Activated T-helper 2 cell treated with anti-CD3 and anti-CD28 coated beads, Interferon-gamma antibody, Interleukin-2, Interleukin-4, amounts not matched to agents 10 μg/mL and 5 μg/mL and 100 μg/mL, durations not matched to agents 14 hours and 24 hours and 36 hours (primary cell): ENCODE data around the gene FIGLA. TPM values are rescaled to one million over a fixed set of nuclear protein-coding genes. Genes with fewer than 3 reads are reported as not detected.

Experiments used
- DNase-seq: peaks from one replicate; pipeline ENCODE4 v3.0.0; 2021; ENCODE audit warnings: low spot score
- H3K27ac Mint-ChIP-seq: one replicate; pipeline ENCODE4 v1.8.0; 2021; ENCODE audit warnings: mixed read lengths
- H3K27me3 Mint-ChIP-seq: one replicate; pipeline ENCODE4 v1.8.0; 2021; ENCODE audit warnings: low read depth, mixed read lengths
- H3K36me3 Mint-ChIP-seq: one replicate; pipeline ENCODE4 v1.8.0; 2021; ENCODE audit warnings: low read depth, mixed read lengths
- H3K4me1 Mint-ChIP-seq: one replicate; pipeline ENCODE4 v1.8.0; 2021; ENCODE audit warnings: low read depth, mixed read lengths
- H3K4me3 Mint-ChIP-seq: one replicate; pipeline ENCODE4 v1.8.0; 2021; ENCODE audit warnings: low read depth, mild to moderate bottlenecking, moderate library complexity, mixed read lengths
- H3K9me3 Mint-ChIP-seq: one replicate; pipeline ENCODE4 v1.8.0; 2021; ENCODE audit warnings: mixed read lengths
- intact Hi-C: fragments of 100-400 bp; cut with micrococcal nuclease; formaldehyde crosslinking; loops from one replicate; pipeline ENCODE4 v1.15.1; 2023
- total RNA-seq: library from RNA; stranded (reverse); gene quantifications from 2 replicates; pipeline ENCODE4 v1.2.3, GENCODE V29; 2022

The FIGLA gene
- total RNA-seq, 1 donor from 2014 or later = not detected

DNA sequence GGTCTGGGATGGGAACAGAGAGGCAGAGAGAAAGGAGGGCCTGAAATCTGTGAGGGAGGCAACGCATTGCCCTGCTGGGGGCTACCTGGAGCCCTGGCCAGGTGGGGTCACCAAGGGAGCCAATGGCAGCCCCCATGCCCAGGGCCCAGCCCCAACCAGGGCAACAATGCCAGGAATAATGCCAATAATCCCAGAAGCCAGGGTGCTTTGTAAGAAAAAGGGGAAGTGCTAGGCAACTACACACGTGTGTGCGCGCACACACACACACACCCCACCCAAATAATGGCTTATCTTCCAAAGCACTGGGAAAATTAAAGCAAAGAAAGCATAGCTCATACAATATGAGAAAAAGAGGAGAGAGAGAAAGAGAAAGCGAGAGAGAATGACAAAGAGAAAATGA is 36.9 kb upstream of the FIGLA start:
- H3K27me3 Mint-ChIP-seq = no peaks in the 10 kb centered on the region
- peaks cover 25% of the 10 kb centered on the region for H3K4me1 Mint-ChIP-seq
- no peaks in the 10 kb centered on the region for H3K9me3 Mint-ChIP-seq

DNA sequence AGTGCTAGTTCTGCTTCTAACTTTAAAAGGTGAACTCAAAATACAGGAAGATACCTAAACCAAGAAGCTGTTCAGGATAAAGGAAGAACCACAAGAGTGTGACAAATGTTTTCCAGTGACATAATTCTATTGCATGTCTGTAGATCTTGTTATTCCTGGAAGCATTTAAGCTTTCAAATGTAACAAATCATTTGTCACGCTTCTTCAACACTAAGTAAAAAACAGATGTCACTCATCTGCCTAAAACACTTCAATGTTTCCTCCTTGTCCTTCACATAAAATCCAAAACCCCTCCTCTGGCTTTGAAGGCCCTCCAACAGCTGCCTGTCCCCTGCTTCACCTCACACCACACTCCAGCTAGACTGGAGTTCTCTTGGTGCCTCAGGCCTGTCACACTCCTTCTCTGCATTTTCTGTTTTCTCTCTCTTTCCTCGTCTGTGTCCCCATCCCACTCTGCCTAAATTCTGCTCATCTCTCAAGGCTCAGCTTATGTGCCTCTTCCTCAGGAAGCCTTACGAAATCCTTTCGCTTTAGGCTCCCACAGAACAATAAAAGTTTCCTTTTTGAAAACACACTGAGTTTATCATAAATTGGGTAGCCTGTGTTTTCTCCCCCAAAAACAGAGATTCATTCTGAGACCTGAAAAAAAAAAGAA is 36.4 kb upstream of the FIGLA start:
- Mint-ChIP-seq H3K9me3 (no peaks in the 10 kb centered on the region), H3K4me3 (no peak overlapping the region), H3K36me3 (no peaks in the 10 kb centered on the region), H3K4me1 (peaks cover 25% of the 10 kb centered on the region), H3K27me3 (no peaks in the 10 kb centered on the region), H3K27ac (peak overlapping the region; percentile 83)
- DNase-seq = no peak
- intact Hi-C loops = loop anchor here (1.0 to 2.0 kb wide), 2 partner anchors 10 to 24 kb away; no protein-coding TSS in a partner anchor

More for the DNA sequence above, 36.9 kb upstream of the FIGLA start:
- intact Hi-C loops = loop anchor here (2.0 kb wide), 1 partner anchor 23 kb away; no protein-coding TSS in a partner anchor
- DNase-seq = no peak
- Mint-ChIP-seq H3K27ac (peak overlapping the region; percentile 83), H3K4me3 (no peak overlapping the region), H3K36me3 (no peaks in the 10 kb centered on the region)

- Mint-ChIP-seq H3K9me3 (no peaks in the 10 kb centered on the region), H3K4me3 (no peak overlapping the region), H3K36me3 (no peaks in the 10 kb centered on the region), H3K4me1 (peaks cover 26% of the 10 kb centered on the region), H3K27ac (no peak overlapping the region), H3K27me3 (no peaks in the 10 kb centered on the region)
- intact Hi-C loops = no loop called here
- DNase-seq = no peak
Observed at GRCh38 chr2:70823249-70823648, 32.8 kb upstream of the FIGLA start.

DNA sequence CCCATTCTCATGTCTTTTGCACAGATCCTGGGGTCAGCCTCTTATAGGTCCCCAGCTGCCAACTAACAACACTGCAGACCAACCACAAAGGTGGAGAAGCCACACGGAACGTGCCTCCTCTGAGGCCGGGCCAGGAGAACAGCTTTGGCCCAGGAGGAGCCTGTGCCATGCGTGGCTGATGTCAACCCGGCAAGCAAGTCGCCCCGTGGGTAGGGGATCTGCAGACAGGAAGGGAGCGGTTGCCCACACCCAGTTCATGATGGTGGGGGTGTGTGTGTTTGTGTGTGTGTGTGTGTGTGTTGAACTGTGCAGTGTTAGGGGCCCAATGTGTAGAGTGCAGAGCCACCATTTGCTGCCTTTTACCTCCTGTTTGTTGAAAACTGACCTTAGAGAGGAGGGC is 32.4 kb upstream of the FIGLA start:
- no peaks in the 10 kb centered on the region for H3K36me3 Mint-ChIP-seq

DNA sequence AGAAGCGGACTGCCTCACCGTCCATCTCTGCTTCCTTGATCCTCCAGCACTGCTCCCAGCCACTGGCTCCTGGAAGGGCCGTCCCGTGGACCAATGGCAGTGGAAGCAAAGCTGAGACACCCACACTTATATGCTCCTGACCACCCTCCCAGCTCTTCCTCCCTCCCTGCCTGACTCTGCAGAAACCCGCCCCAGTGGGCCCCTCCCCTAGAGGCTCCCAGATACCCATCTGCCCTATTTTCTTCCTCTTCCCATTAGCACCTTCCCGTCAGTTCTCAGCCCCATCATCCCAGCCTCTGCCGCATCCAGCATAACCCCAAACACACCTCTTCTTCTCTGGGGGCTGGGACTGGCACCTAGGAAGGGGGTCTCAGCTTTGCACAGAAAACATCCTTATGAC is 30.1 kb upstream of the FIGLA start, which contains the start of gene CLEC4F:
CLEC4F (minus strand) TSS at position 101 of the 400 bp plus-strand sequence; CDS start at position 25, 76 bp downstream.
- intact Hi-C loops = no loop called here
- no peaks in the 10 kb centered on the region for H3K36me3 Mint-ChIP-seq
- peaks cover 28% of the 10 kb centered on the region for H3K4me1 Mint-ChIP-seq
- no peaks in the 10 kb centered on the region for H3K9me3 Mint-ChIP-seq
- H3K27me3 Mint-ChIP-seq = no peaks in the 10 kb centered on the region
- no peak within 1 kb of the TSS for H3K27ac Mint-ChIP-seq
- DNase-seq = no peak
- no peak within 1 kb of the TSS for H3K4me3 Mint-ChIP-seq

More for the DNA sequence above, 32.4 kb upstream of the FIGLA start:
- H3K4me1 Mint-ChIP-seq = peaks cover 30% of the 10 kb centered on the region
- no peak overlapping the region for H3K27ac Mint-ChIP-seq
- no peaks in the 10 kb centered on the region for H3K9me3 Mint-ChIP-seq
- no peaks in the 10 kb centered on the region for H3K27me3 Mint-ChIP-seq
- H3K4me3 Mint-ChIP-seq = no peak overlapping the region
- intact Hi-C loops = no loop called here
- no peak for DNase-seq

GRCh38 chr2:70817284-70817954 is 27.0 kb upstream of the FIGLA start:
- no peak overlapping the region for H3K4me3 Mint-ChIP-seq
- H3K36me3 Mint-ChIP-seq = no peaks in the 10 kb centered on the region
- H3K9me3 Mint-ChIP-seq = no peaks in the 10 kb centered on the region
- no peak for DNase-seq
- intact Hi-C loops = loop anchor here (1.0 kb wide), 2 partner anchors 9 to 34 kb away; no protein-coding TSS in a partner anchor
- no peaks in the 10 kb centered on the region for H3K27me3 Mint-ChIP-seq
- H3K27ac Mint-ChIP-seq = peak overlapping the region; percentile 71
- H3K4me1 Mint-ChIP-seq = peaks cover 19% of the 10 kb centered on the region

- Mint-ChIP-seq H3K9me3 (no peaks in the 10 kb centered on the region), H3K4me1 (peaks cover 19% of the 10 kb centered on the region), H3K27ac (peak overlapping the region; percentile 71), H3K4me3 (no peak overlapping the region), H3K27me3 (no peaks in the 10 kb centered on the region), H3K36me3 (no peaks in the 10 kb centered on the region)
- intact Hi-C loops = loop anchor here (1.0 kb wide), 2 partner anchors 10 to 35 kb away; no protein-coding TSS in a partner anchor
- no peak for DNase-seq
Observed at GRCh38 chr2:70816726-70817125, 26.3 kb upstream of the FIGLA start.

- Mint-ChIP-seq H3K27me3 (no peaks in the 10 kb centered on the region), H3K36me3 (no peaks in the 10 kb centered on the region), H3K27ac (no peak overlapping the region), H3K4me3 (no peak overlapping the region), H3K9me3 (no peaks in the 10 kb centered on the region), H3K4me1 (no peaks in the 10 kb centered on the region)
- DNase-seq = no peak
- intact Hi-C loops = no loop called here
Observed at GRCh38 chr2:70808983-70809958, 18.8 kb upstream of the FIGLA start.

DNA sequence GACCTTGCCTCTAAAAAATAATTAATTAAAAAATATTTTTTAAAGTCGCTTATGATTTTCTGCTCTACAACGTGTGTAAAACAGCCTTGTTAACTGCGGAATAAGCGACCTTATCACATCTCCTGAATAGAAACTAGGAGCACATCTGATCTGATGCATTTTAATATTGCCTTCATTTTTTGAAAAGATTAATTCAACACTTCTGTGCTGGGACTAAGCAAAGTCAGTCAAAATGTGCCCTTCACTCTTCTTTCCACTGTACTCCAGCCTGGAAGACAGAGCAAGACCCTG is 17.3 kb upstream of the FIGLA start:
- Mint-ChIP-seq H3K27ac (no peak overlapping the region), H3K9me3 (no peaks in the 10 kb centered on the region), H3K36me3 (no peaks in the 10 kb centered on the region), H3K4me1 (no peaks in the 10 kb centered on the region), H3K27me3 (no peaks in the 10 kb centered on the region), H3K4me3 (no peak overlapping the region)
- DNase-seq = no peak
- intact Hi-C loops = no loop called here

DNA sequence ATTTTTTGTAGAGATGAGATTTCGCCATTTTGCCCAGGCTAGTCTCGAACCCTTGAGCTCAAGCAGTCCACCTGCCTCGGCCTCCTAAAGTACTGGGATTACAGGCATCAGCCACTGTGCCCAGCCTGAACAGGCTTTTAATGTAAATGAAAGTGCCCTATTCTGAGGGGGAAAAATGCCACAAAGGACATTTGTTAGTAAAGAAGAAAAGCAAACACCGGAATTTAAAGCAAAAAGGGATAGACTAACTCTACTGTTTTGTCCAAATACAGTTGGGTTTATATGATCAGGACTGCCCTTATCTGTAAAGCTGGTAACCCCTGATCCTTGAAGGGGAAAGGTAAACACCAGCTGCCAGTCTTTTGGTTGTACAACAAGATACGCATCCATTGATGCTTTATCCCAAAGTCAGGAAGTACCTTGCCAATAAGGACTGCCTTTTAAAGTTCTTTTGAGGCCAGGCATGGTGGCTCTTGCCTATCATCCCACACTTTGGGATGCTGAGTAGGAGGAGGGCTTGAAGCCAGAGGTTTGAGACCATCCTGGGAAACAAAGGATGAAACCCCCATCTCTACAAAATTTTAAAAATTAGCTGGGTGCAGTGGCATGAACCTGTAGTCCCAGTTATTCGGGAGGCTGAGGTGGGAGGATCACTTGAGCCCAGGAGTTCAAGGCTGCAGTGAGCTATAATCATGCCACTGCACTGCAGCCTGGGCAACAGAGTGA is 16.8 kb upstream of the FIGLA start:
- intact Hi-C loops = no loop called here
- Mint-ChIP-seq H3K36me3 (no peaks in the 10 kb centered on the region), H3K9me3 (no peaks in the 10 kb centered on the region), H3K4me3 (no peak overlapping the region), H3K4me1 (no peaks in the 10 kb centered on the region), H3K27me3 (no peaks in the 10 kb centered on the region), H3K27ac (no peak overlapping the region)
- DNase-seq = no peak

DNA sequence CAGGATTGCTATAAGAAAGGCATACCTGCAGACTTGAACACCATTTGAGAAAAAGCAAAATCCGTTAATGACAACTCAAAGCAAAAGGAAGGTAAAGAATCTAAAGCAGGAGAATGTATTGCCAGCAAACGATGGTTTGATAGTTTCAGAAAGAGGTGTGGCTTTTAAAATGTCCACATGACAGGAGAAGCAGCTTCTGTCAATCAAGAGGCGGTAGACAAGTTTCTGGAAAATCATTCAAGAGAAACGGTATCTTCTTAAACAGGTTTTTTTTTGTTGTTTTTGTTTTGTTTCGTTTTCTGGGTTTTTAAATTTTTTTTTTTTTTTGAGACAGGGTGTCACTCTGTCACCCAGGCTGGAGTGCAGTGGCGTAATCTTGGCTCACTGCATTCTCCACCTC is 16.2 kb upstream of the FIGLA start:
- H3K9me3 Mint-ChIP-seq = no peaks in the 10 kb centered on the region
- H3K27ac Mint-ChIP-seq = no peak overlapping the region
- no peak overlapping the region for H3K4me3 Mint-ChIP-seq
- DNase-seq = no peak
- no peaks in the 10 kb centered on the region for H3K27me3 Mint-ChIP-seq
- H3K36me3 Mint-ChIP-seq = no peaks in the 10 kb centered on the region
- no peaks in the 10 kb centered on the region for H3K4me1 Mint-ChIP-seq
- intact Hi-C loops = no loop called here

DNA sequence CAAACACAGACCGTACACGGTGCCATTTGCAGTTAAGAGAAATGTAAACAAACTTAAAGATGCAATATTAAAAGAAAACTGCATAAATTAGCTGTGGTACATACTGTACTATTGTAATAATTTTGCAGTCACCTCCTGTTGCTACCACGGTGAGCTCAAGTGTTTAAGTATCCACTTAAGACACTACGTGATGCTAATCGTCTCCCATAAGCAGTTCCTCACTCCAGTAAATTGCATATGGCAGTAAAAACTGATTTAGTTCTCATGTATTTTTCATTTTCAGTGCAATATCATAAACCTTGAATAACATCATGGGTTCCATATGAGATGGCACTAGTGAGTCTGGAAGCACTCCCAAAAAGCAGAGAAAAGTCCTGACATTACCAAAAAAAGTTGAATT is 15.6 kb upstream of the FIGLA start:
- H3K9me3 Mint-ChIP-seq = no peaks in the 10 kb centered on the region
- intact Hi-C loops = no loop called here
- no peaks in the 10 kb centered on the region for H3K36me3 Mint-ChIP-seq
- H3K27ac Mint-ChIP-seq = no peak overlapping the region
- H3K27me3 Mint-ChIP-seq = no peaks in the 10 kb centered on the region
- DNase-seq = no peak
- H3K4me1 Mint-ChIP-seq = no peaks in the 10 kb centered on the region
- no peak overlapping the region for H3K4me3 Mint-ChIP-seq
